Pancreas (tissue), 10 donors: ENCODE results near the gene ZCCHC2. TPM values are rescaled to one million over a fixed set of nuclear protein-coding genes. Genes with fewer than 3 reads are reported as not detected.

Source experiments
- ATAC-seq, 4 donors: fragments of 200-7000 bp; cut with Tn5 transposase; one replicate each; pipeline versions ENCODE4 v1.8.0 to v1.9.1; 2020; ENCODE audit warnings: mild to moderate bottlenecking in 4 of 4, moderate library complexity in 4 of 4
- DNase-seq, 6 donors: peaks; one replicate each; pipeline ENCODE4 v3.0.0-alpha.2; 2020
- FAIRE-seq: peaks from 2 replicates; lab custom pipeline; 2012; peaks lifted over from hg19 to GRCh38; lab: Jason Lieb, UNC
- H3K27ac ChIP-seq, 4 donors: fragments of 200-600 bp; sonication (generic); 1 replicate in 3 of 4; 2 replicates in 1 of 4; pipeline versions ENCODE4 v1.5.0 to v1.8.0; 2020
- H3K27me3 ChIP-seq, 4 donors: fragments of 200-600 bp; one replicate each; pipeline ENCODE4 v1.8.0; 2021
- H3K36me3 ChIP-seq, 3 donors: fragments of 200-600 bp; sonication (generic) in 1 of 3; one replicate each; pipeline versions ENCODE4 v1.5.0 to v1.8.0; 2020 to 2021
- H3K4me1 ChIP-seq, 3 donors: fragments of 200-600 bp; one replicate each; pipeline ENCODE4 v1.8.0; 2021
- H3K4me3 ChIP-seq, 4 donors: fragments of 200-600 bp; sonication (generic) in 2 of 4; one replicate each; pipeline versions ENCODE4 v1.5.0 to v1.8.0; 2020 to 2021
- H3K9me3 ChIP-seq, 4 donors: fragments of 200-600 bp; one replicate each; pipeline ENCODE4 v1.8.0; 2021
- CTCF ChIP-seq, 4 donors: fragments of 200-600 bp; sonication (generic) in 3 of 4; IDR thresholded peaks; one replicate each; pipeline versions ENCODE4 v1.5.0 to v1.8.0; 2021; ENCODE audit warnings: antibody characterized with exemption in 4 of 4
- WGBS, 2 donors: extraction: QIAGEN DNeasy Blood & Tissue Kit; methylation state at CpG; one replicate each; pipeline ENCODE4 v1.1.7; 2013; 5-methylcytosine and 5-hydroxymethylcytosine counted together
- intact Hi-C, 3 donors: fragments of 100-400 bp; cut with DNase I; formaldehyde crosslinking; loops; one replicate each; pipeline versions ENCODE4 v1.11.1 to v1.14.2; 2022
- polyA plus RNA-seq, 2 donors: library from polyadenylated mRNA; stranded (reverse); fragments of 200-250 nt; gene quantifications; one replicate each; pipeline ENCODE4 v1.2.3, GENCODE V29; 2013
- total RNA-seq, 6 donors: library from RNA; stranded (reverse); fragmentation: NEBNext Ultra II Directional in 4 of 6; extraction: Animal tissue kit (Norgen Biotek cat#: 25700) in 4 of 6; gene quantifications; one replicate each; pipeline versions ENCODE4 v1.2.1 to v1.2.4, GENCODE V29; 2021 to 2023
- donor health status: healthy with polysubstance abuse.
- donor health status: DM: no; HTN: no; CAD: no; lungs with moderate emphysema.
- donor health status: DM: no; HTN: no; CAD: no.
- donor health status: control.
- donor health status: control.
- donor health status: Bipolar disorder and iron deficiency.
- donor health status: DM: yes; HTN: yes; CAD: no.
- donor health status: DM: no; HTN: no; CAD: no.
- donor health status: DM: no; HTN: no; CAD: no.
- donor health status: DM: yes; HTN: yes; CAD: no.

Gene ZCCHC2
- total and polyA plus RNA-seq, 8 donors, result 4.1 to 14.2 (median 7.8) TPM

GRCh38 chr18:62606106-62606505, 83.3 kb downstream of the ZCCHC2 start:
- DNase-seq (no peak), FAIRE-seq (no peak), ATAC-seq (no peak)
- intact Hi-C loops, result loop anchor here in 1 of 3 donors (10.0 kb wide), 1 partner anchor 369 kb away; no protein-coding TSS in a partner anchor
- no peak overlapping the region for H3K4me3 ChIP-seq
- H3K27ac ChIP-seq, result no peak overlapping the region
- no peak for TF ChIP-seq CTCF (IDR thresholded peaks at IDR 0.05)
- H3K27me3 ChIP-seq, result no peaks in the 10 kb centered on the region
- 81 to 93% methylated on average over 3 of the region's 3 CpGs for WGBS, 2 donors
- no peaks in the 10 kb centered on the region for H3K4me1 ChIP-seq
- H3K36me3 ChIP-seq, result no peaks in the 10 kb centered on the region
- H3K9me3 ChIP-seq, result no peaks in the 10 kb centered on the region

- H3K4me3 ChIP-seq, result no peak overlapping the region
- intact Hi-C loops, result loop anchor here in 1 of 3 donors (10.0 kb wide), 1 partner anchor 367 kb away; no protein-coding TSS in a partner anchor
- no peaks in the 10 kb centered on the region for H3K27me3 ChIP-seq
- H3K36me3 ChIP-seq, result no peaks in the 10 kb centered on the region
- FAIRE-seq, result no peak
- DNase-seq, result no peak
- H3K27ac ChIP-seq, result no peak overlapping the region
- WGBS, 2 donors, result 94 to 99% methylated on average over 13 of the region's 13 CpGs
- H3K4me1 ChIP-seq, result no peaks in the 10 kb centered on the region
- no peak for TF ChIP-seq CTCF (IDR thresholded peaks at IDR 0.05)
- no peak for ATAC-seq
- no peaks in the 10 kb centered on the region for H3K9me3 ChIP-seq
Measured at GRCh38 chr18:62607302-62607701, 84.5 kb downstream of the ZCCHC2 start.

- Histone ChIP-seq H3K4me3 (no peak overlapping the region), H3K36me3 (no peaks in the 10 kb centered on the region), H3K27me3 (no peaks in the 10 kb centered on the region), H3K4me1 (no peaks in the 10 kb centered on the region), H3K9me3 (no peaks in the 10 kb centered on the region), H3K27ac (no peak overlapping the region)
- DNase-seq (no peak), FAIRE-seq (no peak), ATAC-seq (no peak)
- TF ChIP-seq CTCF (IDR thresholded peaks at IDR 0.05), result no peak
- intact Hi-C loops, result loop anchor here in 1 of 3 donors (10.0 kb wide), 1 partner anchor 367 kb away; no protein-coding TSS in a partner anchor
- 91 to 95% methylated on average over 9 of the region's 9 CpGs for WGBS, 2 donors
Measured at GRCh38 chr18:62607708-62608428, 85.0 kb downstream of the ZCCHC2 start.

- H3K27ac ChIP-seq, result no peak overlapping the region
- FAIRE-seq (no peak), DNase-seq (peak in 1 of 6 donors; percentile 3), ATAC-seq (no peak)
- H3K4me3 ChIP-seq, result no peak overlapping the region
- no peaks in the 10 kb centered on the region for H3K36me3 ChIP-seq
- 75 to 79% methylated on average over 2 of the region's 2 CpGs for WGBS, 2 donors
- H3K4me1 ChIP-seq, result no peaks in the 10 kb centered on the region
- no peaks in the 10 kb centered on the region for H3K9me3 ChIP-seq
- no peak for TF ChIP-seq CTCF (IDR thresholded peaks at IDR 0.05)
- intact Hi-C loops, result loop anchor here in 1 of 3 donors (10.0 kb wide), 1 partner anchor 365 kb away; no protein-coding TSS in a partner anchor
- no peaks in the 10 kb centered on the region for H3K27me3 ChIP-seq
Measured at GRCh38 chr18:62609764-62610163, 86.9 kb downstream of the ZCCHC2 start.

GRCh38 chr18:62610351-62610700, 87.5 kb downstream of the ZCCHC2 start:
- ATAC-seq (no peak), DNase-seq (no peak), FAIRE-seq (no peak)
- no peaks in the 10 kb centered on the region for H3K4me1 ChIP-seq
- no peak overlapping the region for H3K27ac ChIP-seq
- intact Hi-C loops, result no loop called here
- H3K36me3 ChIP-seq, result no peaks in the 10 kb centered on the region
- TF ChIP-seq CTCF (IDR thresholded peaks at IDR 0.05), result no peak
- 62 to 74% methylated on average over 3 of the region's 3 CpGs for WGBS, 2 donors
- H3K27me3 ChIP-seq, result no peaks in the 10 kb centered on the region
- H3K4me3 ChIP-seq, result no peak overlapping the region
- no peaks in the 10 kb centered on the region for H3K9me3 ChIP-seq
